Measurements from ENCODE around the gene CHMP1A.

- TF ChIP-seq CTCF (IDR thresholded peaks at IDR 0.05) (no peak), POLR2A (IDR thresholded peaks at IDR 0.05) (no peak)
These were observed 27.5 kb downstream of the CHMP1A start for GRCh38 chr16:89629827-89630610.

All from prostate gland (tissue), 2 donors.